CD4-positive, alpha-beta T cell treated with Interleukin-4 for 1 hour (primary cell): ENCODE results near the gene AFF3.

Experiments used
- DNase-seq, 2 donors: peaks; one replicate each; pipeline ENCODE4 v3.0.0-alpha.2; 2020 to 2022

AFF3 gene

DNA sequence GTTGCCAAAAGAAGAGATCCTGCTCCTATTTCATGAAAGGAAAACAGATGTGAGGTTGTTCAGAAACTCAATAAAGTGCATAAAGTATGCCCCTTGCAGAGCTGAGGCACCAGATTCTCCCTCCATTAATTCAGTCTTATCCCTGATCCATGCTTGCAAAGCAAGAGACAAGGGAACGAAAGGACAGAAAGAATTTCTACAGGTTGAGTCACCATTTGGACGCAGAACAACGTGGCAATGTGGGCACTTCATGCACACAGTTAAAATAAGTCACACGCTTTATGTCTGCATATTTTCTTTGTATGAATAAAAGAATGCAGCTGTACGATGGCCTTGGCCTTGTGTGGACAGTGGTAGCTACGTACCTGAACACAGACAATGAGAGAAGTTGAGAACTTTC is 330.8 kb downstream of the AFF3 start:
- DNase-seq, result no peak

GRCh38 chr2:99810225-99810624 is 332.2 kb downstream of the AFF3 start:
- DNase-seq, result no peak

- DNase-seq, result no peak
These were observed 333.0 kb downstream of the AFF3 start for GRCh38 chr2:99809259-99809900.

DNA sequence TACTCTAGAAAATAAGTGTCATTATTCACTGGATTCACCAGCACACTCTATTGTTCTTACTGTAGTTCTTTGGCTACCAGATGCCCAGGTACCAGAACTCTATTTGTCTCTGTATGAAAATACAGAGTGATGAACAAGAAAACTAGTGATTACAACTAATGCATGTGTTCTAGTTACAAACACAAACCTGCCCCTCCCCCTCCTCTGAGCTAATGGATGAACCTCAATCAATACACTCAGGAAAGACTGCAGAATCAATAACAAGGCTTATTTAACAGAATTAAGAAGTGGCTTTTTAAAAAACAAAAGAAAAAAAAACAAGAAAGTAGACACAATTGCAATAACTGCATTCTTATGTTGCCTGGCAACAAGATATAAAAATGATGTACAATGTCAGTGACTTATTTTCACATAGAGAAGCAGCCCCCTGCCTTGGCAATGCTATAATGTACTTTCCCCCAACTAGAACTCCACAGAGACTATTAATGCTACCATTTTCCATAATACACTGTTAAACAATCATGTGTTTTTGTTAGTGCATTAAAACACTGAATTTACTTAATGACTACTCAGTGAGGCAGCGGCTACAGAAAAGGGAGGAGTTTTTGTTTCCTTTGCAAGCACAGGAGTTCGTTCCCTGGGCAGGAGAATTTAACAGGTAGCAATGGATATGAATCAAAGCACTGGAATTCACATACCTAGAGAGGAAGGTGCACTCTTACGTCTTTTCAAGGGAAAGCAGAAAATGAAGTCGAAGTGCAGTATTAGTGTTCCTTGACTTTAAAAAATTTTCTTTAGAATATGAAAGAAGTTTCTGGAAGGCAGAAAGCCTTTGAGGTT is 333.8 kb downstream of the AFF3 start:
- no peak for DNase-seq

DNA sequence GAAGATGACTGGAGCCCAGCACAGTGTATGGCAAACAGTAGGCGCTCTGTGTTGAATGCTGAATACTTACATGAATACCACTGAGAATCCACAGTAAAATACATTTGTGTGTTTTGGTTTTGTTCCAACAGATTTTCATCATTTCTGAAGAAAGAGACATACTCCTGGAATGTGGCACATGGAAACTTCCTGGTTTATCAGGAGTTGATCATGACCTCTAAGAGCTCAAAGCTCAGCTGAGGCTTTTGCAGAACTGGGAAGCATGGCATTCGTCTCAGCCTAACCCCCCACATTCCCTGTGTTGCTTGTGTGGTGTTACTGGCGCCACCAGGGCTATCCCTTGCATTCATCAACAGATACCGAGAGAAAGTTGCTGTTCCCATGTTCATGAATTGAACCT is 335.6 kb downstream of the AFF3 start:
- DNase-seq, result no peak

GRCh38 chr2:99805930-99806476 is 336.4 kb downstream of the AFF3 start:
- no peak for DNase-seq

DNA sequence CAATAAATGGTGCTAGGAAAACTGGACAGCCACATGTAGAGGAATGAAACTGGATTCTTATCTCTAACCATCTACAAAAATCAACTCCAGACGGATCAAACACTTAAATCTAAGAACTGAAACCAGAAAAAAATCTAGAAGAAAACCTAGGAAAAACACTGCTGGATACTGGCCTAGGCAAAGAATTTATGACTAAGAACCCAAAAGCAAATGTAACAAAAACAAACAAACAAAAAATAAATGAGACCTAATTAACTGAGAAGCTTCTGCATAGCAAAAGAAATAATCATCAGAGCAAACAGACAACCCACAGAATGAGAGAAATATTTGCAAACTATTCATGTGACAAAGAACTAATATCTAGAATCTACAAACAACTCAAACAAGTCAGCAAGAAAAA is 338.5 kb downstream of the AFF3 start:
- DNase-seq, result no peak

DNA sequence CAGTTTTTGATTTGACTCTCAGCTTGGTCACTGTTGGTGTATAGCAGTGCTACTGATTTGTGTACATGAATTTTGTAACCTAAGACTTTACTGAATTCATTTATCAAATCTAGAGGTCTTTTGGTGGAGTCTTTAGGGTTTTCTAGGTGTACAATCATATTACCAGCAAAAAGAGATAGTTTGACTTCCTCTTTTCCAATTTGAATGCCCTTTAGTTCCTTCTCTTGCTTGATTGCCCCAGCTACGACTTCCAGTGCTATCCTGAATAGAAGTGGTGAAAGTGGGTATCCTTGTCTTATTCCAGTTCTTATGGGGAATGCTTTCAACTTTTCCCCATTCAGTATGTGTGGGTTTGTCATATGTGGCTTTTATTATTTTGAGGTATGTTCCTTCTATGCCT is 339.7 kb downstream of the AFF3 start:
- DNase-seq, result no peak

DNA sequence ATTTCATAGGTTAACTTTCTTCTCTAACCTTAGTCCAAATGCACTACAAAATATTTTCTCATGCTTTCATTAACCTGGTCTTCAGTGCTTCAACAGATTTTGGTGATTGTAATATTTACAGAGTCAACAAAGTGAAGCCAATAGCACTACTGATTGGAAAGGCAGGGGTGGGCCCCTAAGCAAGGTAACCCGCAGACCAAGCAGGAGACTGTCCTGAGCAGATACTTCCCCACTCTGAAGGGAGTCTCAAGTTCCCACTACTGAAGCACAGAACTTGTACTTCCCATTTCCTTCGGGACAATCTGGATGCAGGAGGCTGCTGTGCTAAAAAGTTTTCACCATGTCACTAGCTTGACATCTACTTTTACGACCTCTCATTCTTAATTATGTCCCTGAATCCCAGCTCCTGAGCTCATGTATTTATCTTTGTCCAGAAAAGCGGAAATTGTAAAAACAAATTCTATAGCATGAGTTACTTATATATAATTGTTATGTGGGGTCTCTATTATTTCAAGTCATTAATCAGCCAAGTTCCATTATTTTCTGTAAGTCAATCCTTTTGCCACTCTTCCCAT is 341.0 kb downstream of the AFF3 start:
- no peak for DNase-seq

DNA sequence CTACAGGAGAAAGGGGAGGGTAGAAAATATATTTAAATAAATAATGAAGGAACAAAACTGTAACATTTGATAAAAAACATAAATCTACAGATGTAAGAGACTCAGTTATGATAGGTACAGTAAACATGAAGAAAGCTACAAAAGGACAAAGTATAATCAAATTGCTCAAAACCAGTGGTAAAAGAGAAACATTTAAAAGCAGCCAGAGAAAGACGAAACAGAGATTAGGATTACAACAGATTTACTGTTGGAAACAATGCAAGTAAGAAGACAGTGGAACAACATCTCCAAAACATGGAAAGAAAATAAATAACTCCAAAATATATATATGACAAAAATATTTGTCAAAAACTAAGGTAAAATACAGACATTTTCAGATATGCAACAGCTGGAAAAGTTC is 344.9 kb downstream of the AFF3 start:
- DNase-seq, result no peak

- DNase-seq, result no peak
These were observed 348.0 kb downstream of the AFF3 start for GRCh38 chr2:99794414-99794813.

GRCh38 chr2:99793022-99793421 is 349.4 kb downstream of the AFF3 start:
- DNase-seq, result no peak

GRCh38 chr2:99789849-99790248 is 352.5 kb downstream of the AFF3 start:
- no peak for DNase-seq

DNA sequence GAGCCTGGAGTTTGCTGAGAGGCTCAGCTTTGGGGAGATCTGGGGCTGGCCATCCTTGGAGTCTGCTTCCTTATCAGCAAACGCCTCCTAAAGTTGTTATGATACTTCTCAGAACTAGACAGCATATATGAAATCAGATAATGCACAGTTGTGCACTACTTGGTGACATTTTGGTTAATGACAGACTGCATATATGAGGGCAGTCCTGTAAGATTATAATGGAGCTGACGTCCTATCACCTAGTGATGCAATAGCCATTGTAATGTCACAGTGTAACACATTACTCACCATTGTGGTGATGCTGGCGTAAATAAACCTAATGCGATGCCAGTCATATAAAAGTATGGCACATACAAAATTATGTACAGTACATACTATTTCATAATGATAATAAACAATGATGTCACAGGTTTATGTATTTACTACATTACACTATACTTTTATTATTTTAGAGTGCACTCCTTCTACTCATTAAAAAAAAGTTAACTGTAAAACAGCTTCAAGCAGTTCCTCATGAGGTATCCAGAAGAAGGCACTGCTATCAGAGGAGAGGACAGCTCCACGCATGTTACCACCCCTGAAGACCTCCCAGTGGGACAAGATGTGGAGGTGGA is 354.5 kb downstream of the AFF3 start:
- DNase-seq, result no peak

DNA sequence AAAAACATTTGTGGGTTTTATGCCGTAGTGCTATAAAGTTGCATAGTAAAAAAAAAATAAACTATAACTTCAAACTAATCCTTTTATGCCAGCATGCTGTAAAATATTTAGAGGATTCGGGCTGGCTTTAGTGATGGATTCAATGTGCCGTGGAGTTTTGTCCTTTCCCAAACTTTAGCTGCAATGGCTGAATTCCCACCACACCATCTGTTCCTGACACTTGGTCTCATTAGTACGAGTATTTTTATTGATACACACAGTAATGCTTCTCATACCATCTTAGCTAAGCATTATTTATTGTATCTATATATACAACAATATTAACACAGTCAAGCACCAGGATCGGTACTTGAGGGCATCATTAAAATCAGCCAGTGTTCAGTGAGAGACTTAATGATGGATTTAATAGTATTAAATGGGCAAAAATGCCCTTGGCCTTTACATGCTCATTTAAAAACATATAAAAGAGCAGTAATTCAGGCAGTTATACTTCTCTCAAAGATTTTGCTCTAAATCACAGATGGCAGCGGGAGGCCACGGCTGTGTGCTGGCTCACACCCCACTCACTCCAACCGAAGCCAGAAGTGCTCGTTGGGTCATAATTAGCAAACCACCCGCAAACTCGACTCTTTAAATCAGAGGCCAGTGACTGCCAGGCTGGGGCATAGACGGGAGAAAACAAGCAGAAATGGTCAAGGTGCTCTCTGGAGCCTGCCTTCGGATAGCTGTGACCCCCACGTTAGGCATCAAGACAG is 355.6 kb downstream of the AFF3 start:
- no peak for DNase-seq

DNA sequence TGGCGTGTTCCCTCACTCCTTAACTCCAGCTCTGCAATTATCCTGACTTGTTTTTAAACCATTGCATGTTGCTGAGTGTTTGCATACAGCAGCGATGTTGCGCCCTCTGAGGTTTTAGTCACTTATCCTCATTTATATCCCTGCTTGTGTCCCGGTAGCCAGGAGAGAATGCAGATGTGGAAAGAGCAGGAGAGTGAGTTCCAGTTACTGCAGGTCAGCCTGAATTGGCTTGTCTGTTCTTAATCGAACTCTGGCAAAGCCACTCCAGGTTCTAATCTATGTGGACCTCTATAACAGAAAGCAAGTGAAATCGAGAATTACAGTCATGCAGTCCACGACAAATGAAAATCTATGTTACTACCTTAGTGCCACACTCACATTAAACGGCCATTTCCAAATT is 357.4 kb downstream of the AFF3 start:
- no peak for DNase-seq

DNA sequence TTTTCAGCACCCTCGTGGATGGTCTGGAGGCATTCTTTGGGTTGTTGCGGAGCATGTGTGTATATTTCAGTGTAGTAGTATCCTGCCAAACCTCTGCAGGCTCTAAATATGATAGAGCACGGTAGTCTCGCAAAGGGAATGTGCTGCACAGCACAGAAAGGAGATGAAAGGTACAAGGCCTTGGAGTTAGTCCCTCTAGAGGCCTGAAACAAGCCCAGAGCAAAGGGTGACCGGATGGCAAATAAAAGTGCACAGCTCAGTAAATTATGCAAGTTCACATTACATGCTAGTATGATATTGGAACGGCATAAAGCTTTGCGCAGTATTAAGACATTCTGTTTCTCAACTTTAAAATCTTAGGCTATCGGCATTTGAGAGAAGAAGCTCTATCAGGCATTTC is 358.1 kb downstream of the AFF3 start:
- DNase-seq, result no peak

GRCh38 chr2:99780276-99780675 is 362.1 kb downstream of the AFF3 start:
- no peak for DNase-seq

DNA sequence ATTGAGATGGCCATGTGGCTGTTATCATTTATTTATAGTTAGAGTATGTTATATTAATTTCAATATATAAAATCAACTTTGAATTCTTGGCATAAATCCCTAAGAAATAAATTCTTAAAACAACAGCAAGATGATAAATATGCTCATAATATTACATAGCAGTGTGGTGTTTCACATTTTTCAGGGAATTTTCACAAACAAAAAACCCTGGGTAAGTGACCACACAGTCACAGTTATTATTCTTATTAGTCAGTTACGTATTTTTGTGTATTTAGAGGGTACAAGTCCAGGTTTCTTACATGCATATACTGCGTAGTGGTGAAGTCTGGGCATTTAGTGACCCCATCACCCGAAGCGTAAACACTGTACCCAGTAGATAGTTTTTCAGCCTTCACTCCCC is 363.1 kb downstream of the AFF3 start:
- DNase-seq, result no peak

DNA sequence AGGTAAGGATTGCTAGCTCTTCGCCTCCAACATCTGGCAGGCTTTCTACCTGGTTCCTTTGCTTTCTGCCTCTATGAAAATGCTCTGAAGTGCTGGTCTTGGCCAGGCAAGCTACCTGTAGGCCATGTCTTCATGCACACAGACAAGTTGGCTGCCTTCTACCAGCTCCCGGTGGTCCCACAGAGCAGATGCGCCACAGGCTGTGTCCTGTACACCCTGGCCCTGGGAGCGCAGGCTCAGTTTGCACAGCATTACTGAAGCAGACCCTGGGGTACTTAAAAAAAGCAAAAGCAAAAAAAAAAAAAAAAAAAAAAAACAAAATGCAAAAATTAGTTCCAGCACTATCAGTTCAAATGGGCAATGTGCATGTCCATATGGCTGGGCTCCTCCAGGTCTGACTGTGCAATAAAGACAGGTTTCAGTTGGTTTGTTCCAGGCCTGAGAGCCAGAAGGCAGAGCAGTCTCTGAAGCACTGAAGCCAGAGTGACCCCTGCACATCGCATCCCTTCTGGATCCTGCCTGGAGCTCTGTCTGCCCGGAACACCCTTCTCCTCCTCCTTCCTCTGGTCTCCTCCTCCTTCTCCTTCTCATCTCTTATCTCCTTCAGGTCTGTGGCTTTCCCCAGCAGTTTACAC is 364.6 kb downstream of the AFF3 start:
- no peak for DNase-seq

GRCh38 chr2:99776906-99777646 is 365.3 kb downstream of the AFF3 start:
- no peak for DNase-seq
